ENCODE measurements around the gene LOXL1. TPM values are rescaled to one million over a fixed set of nuclear protein-coding genes. Genes with fewer than 3 reads are reported as not detected.
A peak's percentile ranks its signal among the peaks of the same experiment; 100 is the strongest.

Gene LOXL1
- total RNA-seq, result 67.2 and 81.3 TPM in 2 replicates

- Histone ChIP-seq H3K4me3 (ENCODE audit: low read depth, low read length) (peak within 1 kb of the TSS; percentile 61), H3K27me3 (ENCODE audit: control insufficient read depth, insufficient read depth, low read length) (no peaks in the 10 kb centered on the region), H3K36me3 (ENCODE audit: control insufficient read depth, insufficient read depth, low read length) (no peaks in the 10 kb centered on the region)
- DNase-seq (ENCODE audit: low read depth), result peak; percentile 61
- TF ChIP-seq, protein P1, sequence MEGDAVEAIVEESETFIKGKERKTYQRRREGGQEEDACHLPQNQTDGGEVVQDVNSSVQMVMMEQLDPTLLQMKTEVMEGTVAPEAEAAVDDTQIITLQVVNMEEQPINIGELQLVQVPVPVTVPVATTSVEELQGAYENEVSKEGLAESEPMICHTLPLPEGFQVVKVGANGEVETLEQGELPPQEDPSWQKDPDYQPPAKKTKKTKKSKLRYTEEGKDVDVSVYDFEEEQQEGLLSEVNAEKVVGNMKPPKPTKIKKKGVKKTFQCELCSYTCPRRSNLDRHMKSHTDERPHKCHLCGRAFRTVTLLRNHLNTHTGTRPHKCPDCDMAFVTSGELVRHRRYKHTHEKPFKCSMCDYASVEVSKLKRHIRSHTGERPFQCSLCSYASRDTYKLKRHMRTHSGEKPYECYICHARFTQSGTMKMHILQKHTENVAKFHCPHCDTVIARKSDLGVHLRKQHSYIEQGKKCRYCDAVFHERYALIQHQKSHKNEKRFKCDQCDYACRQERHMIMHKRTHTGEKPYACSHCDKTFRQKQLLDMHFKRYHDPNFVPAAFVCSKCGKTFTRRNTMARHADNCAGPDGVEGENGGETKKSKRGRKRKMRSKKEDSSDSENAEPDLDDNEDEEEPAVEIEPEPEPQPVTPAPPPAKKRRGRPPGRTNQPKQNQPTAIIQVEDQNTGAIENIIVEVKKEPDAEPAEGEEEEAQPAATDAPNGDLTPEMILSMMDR (IDR thresholded peaks at IDR 0.05; ENCODE audit: insufficient read depth, low read length, poor library complexity, severe bottlenecking), result no peak
These were observed at the start of gene LOXL1 for GRCh38 chr15:73926219-73927002. TSS of gene LOXL1 (plus strand) at chr15:73926462. CDS start at chr15:73926784, 322 bp downstream.

DNA sequence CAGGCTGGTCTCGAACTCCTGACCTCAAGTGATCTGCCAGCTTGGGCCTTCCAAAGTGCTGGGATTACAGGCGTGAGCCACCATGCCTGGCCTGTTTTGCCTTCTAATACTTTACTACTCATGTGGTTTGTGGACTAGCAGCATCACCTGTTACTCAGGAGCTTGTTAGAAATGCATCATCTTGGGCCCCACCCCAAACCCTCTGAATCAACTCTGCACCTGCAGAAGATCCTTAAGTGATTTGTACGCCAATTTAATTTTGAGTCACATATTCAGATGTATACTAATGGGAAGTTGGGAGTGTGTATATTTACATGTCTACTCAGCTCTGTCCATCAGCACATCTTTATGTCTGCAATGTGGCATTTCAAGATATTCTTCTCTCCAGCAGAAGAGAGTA is 46.8 kb upstream of the LOXL1 start:
- peaks cover 4% of the 10 kb centered on the region for H3K27me3 ChIP-seq (ENCODE audit: control insufficient read depth, insufficient read depth, low read length)
- DNase-seq (ENCODE audit: low read depth), result no peak
- no peak overlapping the region for H3K4me3 ChIP-seq (ENCODE audit: low read depth, low read length)
- TF ChIP-seq, protein P1 (IDR thresholded peaks at IDR 0.05; ENCODE audit: insufficient read depth, low read length, poor library complexity, severe bottlenecking), result no peak
- no peaks in the 10 kb centered on the region for H3K36me3 ChIP-seq (ENCODE audit: control insufficient read depth, insufficient read depth, low read length)

GRCh38 chr15:73881579-73882320 is 44.5 kb upstream of the LOXL1 start:
- no peak for DNase-seq (ENCODE audit: low read depth)
- Histone ChIP-seq H3K4me3 (ENCODE audit: low read depth, low read length) (no peak overlapping the region), H3K27me3 (ENCODE audit: control insufficient read depth, insufficient read depth, low read length) (peaks cover 6% of the 10 kb centered on the region), H3K36me3 (ENCODE audit: control insufficient read depth, insufficient read depth, low read length) (no peaks in the 10 kb centered on the region)
- TF ChIP-seq, protein P1 (IDR thresholded peaks at IDR 0.05; ENCODE audit: insufficient read depth, low read length, poor library complexity, severe bottlenecking), result no peak

DNA sequence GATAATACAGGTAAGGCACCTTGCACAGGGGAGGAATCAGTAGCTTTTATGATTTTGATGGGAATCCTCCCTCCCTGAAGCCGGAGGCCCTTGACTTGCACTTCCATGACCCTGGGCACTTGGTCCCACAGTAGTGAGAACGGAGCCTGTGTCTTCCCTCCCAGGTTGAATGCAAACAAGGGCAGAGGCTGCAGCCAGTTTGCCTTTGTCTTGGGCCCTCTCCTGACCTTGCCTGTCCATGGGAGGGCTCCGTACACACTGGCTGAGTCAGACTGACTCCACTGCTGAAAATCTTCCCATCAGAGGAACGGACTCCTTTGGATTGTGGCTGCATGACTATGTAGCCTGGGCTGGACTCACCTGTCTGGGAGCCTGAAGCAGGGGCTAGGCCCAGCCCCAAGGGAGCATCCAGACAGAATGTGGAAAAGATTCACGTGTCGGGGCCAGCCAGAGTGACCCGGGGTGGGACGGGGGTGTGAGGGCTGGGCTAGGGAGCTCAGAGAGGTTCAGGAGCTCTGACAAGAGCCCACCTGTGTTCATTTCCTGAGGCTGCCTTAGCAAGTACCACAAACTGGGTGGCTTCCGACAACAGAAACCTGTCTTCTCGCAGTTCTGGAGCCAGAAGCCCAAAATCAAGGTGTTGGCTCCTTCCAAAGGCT is 43.4 kb upstream of the LOXL1 start:
- TF ChIP-seq, protein P1 (IDR thresholded peaks at IDR 0.05; ENCODE audit: insufficient read depth, low read length, poor library complexity, severe bottlenecking), result no peak
- H3K4me3 ChIP-seq (ENCODE audit: low read depth, low read length), result no peak overlapping the region
- H3K27me3 ChIP-seq (ENCODE audit: control insufficient read depth, insufficient read depth, low read length), result peaks cover 9% of the 10 kb centered on the region
- H3K36me3 ChIP-seq (ENCODE audit: control insufficient read depth, insufficient read depth, low read length), result no peaks in the 10 kb centered on the region
- DNase-seq (ENCODE audit: low read depth), result no peak

DNA sequence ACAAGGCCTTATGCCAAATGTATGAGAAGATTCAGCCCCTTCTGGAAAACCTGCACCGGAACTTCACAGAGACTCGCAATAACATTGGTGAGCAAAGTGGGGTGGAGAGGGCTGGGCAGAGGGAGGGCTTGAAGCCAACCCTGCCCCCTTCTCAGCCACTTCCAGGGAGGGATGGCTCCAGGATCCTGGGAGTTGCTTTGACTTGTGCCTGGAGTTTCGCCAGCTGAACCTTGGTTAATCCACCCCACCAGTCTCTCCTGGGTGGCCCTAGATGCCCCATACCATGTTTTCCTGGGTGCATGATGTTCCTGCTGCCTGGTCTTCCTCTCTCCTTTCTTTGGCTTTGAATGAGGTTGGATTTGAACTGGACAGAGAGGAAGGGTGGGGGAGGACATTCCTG is 42.1 kb upstream of the LOXL1 start:
- H3K4me3 ChIP-seq (ENCODE audit: low read depth, low read length), result no peak overlapping the region
- DNase-seq (ENCODE audit: low read depth), result no peak
- peaks cover 9% of the 10 kb centered on the region for H3K27me3 ChIP-seq (ENCODE audit: control insufficient read depth, insufficient read depth, low read length)
- TF ChIP-seq, protein P1 (IDR thresholded peaks at IDR 0.05; ENCODE audit: insufficient read depth, low read length, poor library complexity, severe bottlenecking), result no peak
- no peaks in the 10 kb centered on the region for H3K36me3 ChIP-seq (ENCODE audit: control insufficient read depth, insufficient read depth, low read length)
